Measurements from ENCODE around the gene PPIF.
"Not testable (repeated sequence)": the region's sequence is repeated elsewhere in the genome, so short reads cannot be mapped to it uniquely, and the experiment has no call there.

PPIF gene

GRCh38 chr10:79331709-79332108, 15.6 kb upstream of the PPIF start:
- Histone ChIP-seq H3K9me3 (replicated peaks in 1 of 11) (peaks cover 0 to 8% (median 4%) of the 10 kb centered on the region in 11 experiments; a peak in 5 of 22 replicates), H3K36me3 (no peaks in the 10 kb centered on the region), H3K27me3 (no peaks in the 10 kb centered on the region), H3K4me3 (no peak overlapping the region), H4K20me1 (no peaks in the 10 kb centered on the region), H3K4me1 (peaks cover 19 to 26% (median 22%) of the 10 kb centered on the region in 10 experiments), H3K27ac (peak overlapping the region; percentile 23 to 79 (median 66); a peak in 19 of 22 replicates), H3K4me2 (peak overlapping the region; percentile 44 to 87 (median 63)), H3K9ac (peak overlapping the region in 5 of 11 experiments; percentile 14 to 57 (median 26); a peak in 8 of 22 replicates)
- no peak for TF ChIP-seq Cebpa-rat (IDR thresholded peaks at IDR 0.05)

GRCh38 chr10:79332610-79333315, 14.5 kb upstream of the PPIF start:
- H4K20me1 ChIP-seq; H3K9ac ChIP-seq; H3K9me3 ChIP-seq (replicated peaks in 1 of 11); H3K36me3 ChIP-seq; H3K4me2 ChIP-seq; H3K27me3 ChIP-seq; H3K4me3 ChIP-seq; H3K27ac ChIP-seq: not testable (repeated sequence)
- peaks cover 19 to 26% (median 22%) of the 10 kb centered on the region in 10 experiments for H3K4me1 ChIP-seq

- Histone ChIP-seq H3K4me3 (no peak overlapping the region), H3K36me3 (no peaks in the 10 kb centered on the region), H3K27ac (no peak overlapping the region), H3K9ac (no peak overlapping the region), H3K9me3 (replicated peaks in 1 of 11) (peaks cover 0 to 8% (median 5%) of the 10 kb centered on the region in 11 experiments; a peak in 5 of 22 replicates), H3K4me2 (peak overlapping the region in 6 of 11 experiments; percentile 9 to 43 (median 34); a peak in 5 of 22 replicates), H3K4me1 (peaks cover 19 to 26% (median 22%) of the 10 kb centered on the region in 10 experiments), H3K27me3 (no peaks in the 10 kb centered on the region), H4K20me1 (no peaks in the 10 kb centered on the region)
- TF ChIP-seq Cebpa-rat (IDR thresholded peaks at IDR 0.05): no peak
Measured at GRCh38 chr10:79333513-79333912, 13.8 kb upstream of the PPIF start.

GRCh38 chr10:79334573-79334972, 12.7 kb upstream of the PPIF start:
- no peak overlapping the region for H3K27ac ChIP-seq
- no peak overlapping the region for H3K9ac ChIP-seq
- TF ChIP-seq Cebpa-rat (IDR thresholded peaks at IDR 0.05): no peak

GRCh38 chr10:79335094-79335469, 12.2 kb upstream of the PPIF start:
- Histone ChIP-seq H4K20me1 (no peaks in the 10 kb centered on the region; a peak in 1 of 22 replicates), H3K4me3 (no peak overlapping the region), H3K9ac (no peak overlapping the region), H3K4me1 (peaks cover 14 to 26% (median 20%) of the 10 kb centered on the region in 10 experiments), H3K36me3 (no peaks in the 10 kb centered on the region), H3K27ac (peak overlapping the region in 2 of 11 experiments; percentile 13 to 14; a peak in 2 of 22 replicates), H3K9me3 (replicated peaks in 1 of 11) (peaks cover 0 to 8% (median 5%) of the 10 kb centered on the region in 11 experiments; a peak in 5 of 22 replicates), H3K27me3 (no peaks in the 10 kb centered on the region), H3K4me2 (no peak overlapping the region)
- TF ChIP-seq Cebpa-rat (IDR thresholded peaks at IDR 0.05): no peak

More at GRCh38 chr10:79334573-79334972, 12.7 kb upstream of the PPIF start:
- H3K27me3 ChIP-seq: no peaks in the 10 kb centered on the region
- H3K36me3 ChIP-seq: no peaks in the 10 kb centered on the region
- H4K20me1 ChIP-seq: no peaks in the 10 kb centered on the region
- peaks cover 0 to 8% (median 5%) of the 10 kb centered on the region in 11 experiments; a peak in 5 of 22 replicates for H3K9me3 ChIP-seq (replicated peaks in 1 of 11)
- no peak overlapping the region for H3K4me2 ChIP-seq
- peaks cover 14 to 26% (median 20%) of the 10 kb centered on the region in 10 experiments for H3K4me1 ChIP-seq
- no peak overlapping the region for H3K4me3 ChIP-seq

- Histone ChIP-seq H3K9me3 (replicated peaks in 1 of 11) (peaks cover 0 to 8% (median 5%) of the 10 kb centered on the region in 11 experiments; a peak in 5 of 22 replicates), H3K4me1 (peaks cover 14 to 26% (median 20%) of the 10 kb centered on the region in 10 experiments), H3K9ac (no peak overlapping the region), H3K4me3 (no peak overlapping the region), H3K27me3 (no peaks in the 10 kb centered on the region), H3K27ac (peak overlapping the region in 2 of 11 experiments; percentile 13 to 14; a peak in 2 of 22 replicates), H4K20me1 (no peaks in the 10 kb centered on the region; a peak in 1 of 22 replicates), H3K36me3 (no peaks in the 10 kb centered on the region), H3K4me2 (no peak overlapping the region)
- no peak for TF ChIP-seq Cebpa-rat (IDR thresholded peaks at IDR 0.05)
Measured at GRCh38 chr10:79335470-79336235, 11.6 kb upstream of the PPIF start.

GRCh38 chr10:79336276-79336675, 11.0 kb upstream of the PPIF start:
- H3K4me2 ChIP-seq: no peak overlapping the region
- peaks cover 0 to 8% (median 5%) of the 10 kb centered on the region in 11 experiments; a peak in 5 of 22 replicates for H3K9me3 ChIP-seq (replicated peaks in 1 of 11)
- no peak for TF ChIP-seq Cebpa-rat (IDR thresholded peaks at IDR 0.05)
- H3K27ac ChIP-seq: no peak overlapping the region
- H4K20me1 ChIP-seq: no peaks in the 10 kb centered on the region; a peak in 1 of 22 replicates
- no peaks in the 10 kb centered on the region for H3K27me3 ChIP-seq
- no peak overlapping the region for H3K9ac ChIP-seq
- H3K36me3 ChIP-seq: no peaks in the 10 kb centered on the region
- H3K4me1 ChIP-seq: peaks cover 9 to 22% (median 17%) of the 10 kb centered on the region in 10 experiments
- H3K4me3 ChIP-seq: no peak overlapping the region

- Histone ChIP-seq H3K27ac (no peak overlapping the region), H3K4me2 (no peak overlapping the region), H3K36me3 (no peaks in the 10 kb centered on the region), H4K20me1 (no peaks in the 10 kb centered on the region; a peak in 1 of 22 replicates), H3K4me3 (no peak overlapping the region), H3K4me1 (peaks cover 5 to 17% (median 12%) of the 10 kb centered on the region in 10 experiments), H3K9ac (no peak overlapping the region), H3K27me3 (no peaks in the 10 kb centered on the region), H3K9me3 (replicated peaks in 1 of 11) (peaks cover 0 to 8% (median 5%) of the 10 kb centered on the region in 11 experiments; a peak in 5 of 22 replicates)
- TF ChIP-seq Cebpa-rat (IDR thresholded peaks at IDR 0.05): no peak
Measured at GRCh38 chr10:79336739-79337138, 10.5 kb upstream of the PPIF start.

GRCh38 chr10:79337783-79338469, 9.3 kb upstream of the PPIF start:
- not testable (repeated sequence) for H3K27ac ChIP-seq; H4K20me1 ChIP-seq; H3K4me3 ChIP-seq; H3K36me3 ChIP-seq; H3K27me3 ChIP-seq; H3K9ac ChIP-seq; H3K9me3 ChIP-seq (replicated peaks in 1 of 11)
- Histone ChIP-seq H3K4me2 (peak overlapping the region in 1 of 11 experiments; percentile 11; a peak in 1 of 22 replicates), H3K4me1 (peaks cover 0 to 12% (median 8%) of the 10 kb centered on the region in 10 experiments; a peak in 14 of 20 replicates)

Measured in BLaER1 treated with 17β-estradiol and CSF1 and Interleukin-3, amounts not matched to agents 10 nM and 100 nM (cell line).